ENCODE data around the gene SLC19A1. TPM values are rescaled to one million over a fixed set of nuclear protein-coding genes. Genes with fewer than 3 reads are reported as not detected.

SLC19A1 gene
- polyA plus RNA-seq, 1 of the 3 experiments (the other 2 are of a cell fraction), result 15.0 TPM

GRCh38 chr21:45487891-45488600 is 54.2 kb downstream of the SLC19A1 start:
- Histone ChIP-seq H3K4me1 (ENCODE audit: control insufficient read depth in 1 of 2, insufficient read depth in 2 of 2, low read depth in 1 of 2, low read length in 1 of 2) (no peaks in the 10 kb centered on the region; a peak in 1 of 4 replicates), H3K9ac (no peak overlapping the region), H3K27ac (ENCODE audit: low read depth in 2 of 2, low read length in 1 of 2) (no peak overlapping the region), H4K20me1 (ENCODE audit: insufficient read depth) (no peaks in the 10 kb centered on the region), H3K9me3 (no peaks in the 10 kb centered on the region), H3K4me3 (ENCODE audit: low read depth in 2 of 2, low read length in 1 of 2) (no peak overlapping the region), H2AFZ (ENCODE audit: low read depth) (no peak overlapping the region), H3K79me2 (ENCODE audit: insufficient read depth) (no peaks in the 10 kb centered on the region), H3K4me2 (no peak overlapping the region), H3K36me3 (replicated peaks in 1 of 2; ENCODE audit: control insufficient read depth in 1 of 2, insufficient read depth in 2 of 2, low read length in 1 of 2) (peaks cover under 1 to 41% of the 10 kb centered on the region in 2 experiments), H3F3A (replicated peaks; ENCODE audit: insufficient read depth) (no peaks in the 10 kb centered on the region), H3K9me2 (no peaks in the 10 kb centered on the region), H3K27me3 (ENCODE audit: insufficient read depth) (no peaks in the 10 kb centered on the region)
- no peak for DNase-seq
- POLR2A ChIA-PET, result no interaction called here
- 90% methylated on average over 17 of the region's 18 CpGs for WGBS (ENCODE audit: low lambda C conversion rate)
- CTCF ChIA-PET, result no interaction called here
- TF ChIP-seq EZH2phosphoT487 (IDR thresholded peaks at IDR 0.05; ENCODE audit: borderline replicate concordance, low read depth), result no peak
- no peak for TF ChIP-seq USF1 (IDR thresholded peaks at IDR 0.05; ENCODE audit: borderline replicate concordance, low read depth)
- TF ChIP-seq ZBTB33 (IDR thresholded peaks at IDR 0.05; ENCODE audit: borderline replicate concordance, low read depth), result no peak
- TF ChIP-seq PBX3 (IDR thresholded peaks at IDR 0.05), result no peak
- no peak for TF ChIP-seq NRF1 (IDR thresholded peaks at IDR 0.05; ENCODE audit: low read depth, low read length)
- TF ChIP-seq SIN3A (IDR thresholded peaks at IDR 0.05; ENCODE audit: borderline replicate concordance, low read depth, low read length), result no peak

- Histone ChIP-seq H4K20me1 (ENCODE audit: insufficient read depth) (no peaks in the 10 kb centered on the region), H3F3A (replicated peaks; ENCODE audit: insufficient read depth) (no peaks in the 10 kb centered on the region), H3K36me3 (replicated peaks in 1 of 2; ENCODE audit: control insufficient read depth in 1 of 2, insufficient read depth in 2 of 2, low read length in 1 of 2) (peaks cover 6 to 43% of the 10 kb centered on the region in 2 experiments), H3K27me3 (ENCODE audit: insufficient read depth) (no peaks in the 10 kb centered on the region), H3K4me3 (ENCODE audit: low read depth in 2 of 2, low read length in 1 of 2) (no peak overlapping the region), H2AFZ (ENCODE audit: low read depth) (no peak overlapping the region), H3K4me2 (no peak overlapping the region), H3K9ac (no peak overlapping the region), H3K9me2 (no peaks in the 10 kb centered on the region), H3K79me2 (ENCODE audit: insufficient read depth) (no peaks in the 10 kb centered on the region), H3K27ac (ENCODE audit: low read depth in 2 of 2, low read length in 1 of 2) (no peak overlapping the region), H3K4me1 (ENCODE audit: control insufficient read depth in 1 of 2, insufficient read depth in 2 of 2, low read depth in 1 of 2, low read length in 1 of 2) (no peaks in the 10 kb centered on the region; a peak in 1 of 4 replicates), H3K9me3 (no peaks in the 10 kb centered on the region)
- no peak for DNase-seq
- WGBS (ENCODE audit: low lambda C conversion rate), result 92% methylated on average over 16 of the region's 33 CpGs
- ChIA-PET CTCF (no interaction called here), POLR2A (no interaction called here)
- TF ChIP-seq NFIC (IDR thresholded peaks at IDR 0.05; ENCODE audit: borderline replicate concordance), result no peak
- no peak for TF ChIP-seq FOXM1 (IDR thresholded peaks at IDR 0.05; ENCODE audit: low read depth)
- no peak for TF ChIP-seq USF2 (IDR thresholded peaks at IDR 0.05; ENCODE audit: borderline replicate concordance, low read depth, low read length)
- no peak for TF ChIP-seq RXRA (IDR thresholded peaks at IDR 0.05; ENCODE audit: borderline replicate concordance, low read depth)
- TF ChIP-seq JUND (IDR thresholded peaks at IDR 0.05), result no peak
- no peak for TF ChIP-seq NRF1 (IDR thresholded peaks at IDR 0.05; ENCODE audit: low read depth, low read length)
- no peak for TF ChIP-seq REST (IDR thresholded peaks at IDR 0.05; ENCODE audit: low read depth, low read length)
- TF ChIP-seq FOSL2 (IDR thresholded peaks at IDR 0.05; ENCODE audit: borderline replicate concordance, low read depth), result no peak
Measured at GRCh38 chr21:45487161-45487806, 55.0 kb downstream of the SLC19A1 start.

All from SK-N-SH (cell line).